Epithelial cell of esophagus (primary cell): ENCODE data around the gene ZDHHC14.
A peak's percentile ranks its signal among the peaks of the same experiment; 100 is the strongest.
"Not testable (repeated sequence)": the region's sequence is repeated elsewhere in the genome, so short reads cannot be mapped to it uniquely, and the experiment has no call there.

Experiments used
- DNase-seq: peaks from one replicate; pipeline ENCODE4 v3.0.0; 2010; ENCODE audit warnings: low read depth
- H3K4me3 ChIP-seq: 2 replicates; pipeline ENCODE4 v1.5.1; 2011; ENCODE audit warnings: mild to moderate bottlenecking, low read length, control low read depth
- TF ChIP-seq, protein P1 (sequence below): IDR thresholded peaks from 2 replicates; pipeline ENCODE4 v1.5.1; 2011; ENCODE audit warnings: low read depth, mild to moderate bottlenecking, low read length, control low read depth, inconsistent platforms; ENCODE audit not compliant: insufficient read depth; ENCODE audit errors: missing control alignments

The ZDHHC14 gene

DNA sequence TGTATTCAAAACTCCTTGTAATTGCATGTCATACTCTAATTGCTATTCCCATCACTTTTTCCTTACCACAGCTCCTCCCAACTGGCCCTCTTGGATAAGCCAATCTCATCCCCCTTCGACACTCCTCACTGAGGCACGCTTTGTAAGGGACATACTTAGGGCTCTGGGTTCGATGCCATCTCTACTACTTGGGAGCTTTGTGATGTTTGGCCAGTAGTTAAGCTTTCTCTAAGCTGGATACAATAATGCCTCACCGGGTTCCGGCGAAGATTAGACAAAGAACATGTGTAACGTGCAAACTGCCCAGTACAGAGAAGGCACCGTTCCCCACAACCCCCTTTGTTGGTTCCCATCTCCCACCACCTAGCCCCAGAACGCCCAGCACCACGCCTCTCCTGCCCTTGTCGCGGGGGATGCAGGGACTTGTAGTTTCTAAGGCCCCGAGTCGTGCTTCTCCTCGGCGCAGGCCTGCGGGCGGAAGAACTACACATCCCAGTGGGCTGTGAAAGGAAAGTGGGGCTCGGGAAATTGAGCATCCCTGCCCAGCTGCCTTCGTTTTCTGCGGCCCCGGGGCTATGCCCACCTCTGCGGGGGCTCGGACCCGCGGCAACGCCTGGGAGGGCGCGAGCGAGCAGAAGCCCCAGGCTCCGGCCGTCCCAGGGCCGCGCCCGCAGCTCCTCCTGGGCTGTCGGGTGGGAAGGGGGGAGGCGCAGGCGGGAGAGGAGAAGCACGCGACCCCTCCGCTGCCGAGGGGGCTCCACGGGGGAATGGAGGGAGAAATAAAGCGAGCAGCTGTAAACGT is 1.1 kb upstream of the ZDHHC14 start:
- H3K4me3 ChIP-seq: peak overlapping the region; percentile 78
- peak; percentile 92 for DNase-seq
- TF ChIP-seq, protein P1, sequence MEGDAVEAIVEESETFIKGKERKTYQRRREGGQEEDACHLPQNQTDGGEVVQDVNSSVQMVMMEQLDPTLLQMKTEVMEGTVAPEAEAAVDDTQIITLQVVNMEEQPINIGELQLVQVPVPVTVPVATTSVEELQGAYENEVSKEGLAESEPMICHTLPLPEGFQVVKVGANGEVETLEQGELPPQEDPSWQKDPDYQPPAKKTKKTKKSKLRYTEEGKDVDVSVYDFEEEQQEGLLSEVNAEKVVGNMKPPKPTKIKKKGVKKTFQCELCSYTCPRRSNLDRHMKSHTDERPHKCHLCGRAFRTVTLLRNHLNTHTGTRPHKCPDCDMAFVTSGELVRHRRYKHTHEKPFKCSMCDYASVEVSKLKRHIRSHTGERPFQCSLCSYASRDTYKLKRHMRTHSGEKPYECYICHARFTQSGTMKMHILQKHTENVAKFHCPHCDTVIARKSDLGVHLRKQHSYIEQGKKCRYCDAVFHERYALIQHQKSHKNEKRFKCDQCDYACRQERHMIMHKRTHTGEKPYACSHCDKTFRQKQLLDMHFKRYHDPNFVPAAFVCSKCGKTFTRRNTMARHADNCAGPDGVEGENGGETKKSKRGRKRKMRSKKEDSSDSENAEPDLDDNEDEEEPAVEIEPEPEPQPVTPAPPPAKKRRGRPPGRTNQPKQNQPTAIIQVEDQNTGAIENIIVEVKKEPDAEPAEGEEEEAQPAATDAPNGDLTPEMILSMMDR: no peak

DNA sequence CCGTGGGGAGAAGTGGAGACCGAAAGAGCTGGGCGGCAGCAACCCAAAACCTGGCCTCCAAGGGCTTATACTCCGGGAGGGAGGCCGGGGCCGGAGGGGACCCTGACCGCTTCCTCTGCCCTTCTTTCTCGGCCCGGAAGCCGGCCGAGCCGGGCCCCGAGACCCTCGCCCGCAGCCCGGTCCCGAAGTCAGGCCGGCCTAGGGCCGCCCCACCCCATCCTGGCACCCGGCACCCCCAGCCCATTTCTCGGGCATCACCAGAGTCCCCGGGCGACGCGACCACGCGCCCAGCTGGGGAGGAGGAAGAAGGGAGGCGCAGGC is 572 bp upstream of the ZDHHC14 start:
- TF ChIP-seq, protein P1: no peak
- peak overlapping the region; percentile 78 for H3K4me3 ChIP-seq
- DNase-seq: no peak

- peak; percentile 57 for DNase-seq
- TF ChIP-seq, protein P1: no peak
- H3K4me3 ChIP-seq: peak overlapping the region; percentile 78
Observed at GRCh38 chr6:157381631-157382621, 936 bp downstream of the ZDHHC14 start.

DNA sequence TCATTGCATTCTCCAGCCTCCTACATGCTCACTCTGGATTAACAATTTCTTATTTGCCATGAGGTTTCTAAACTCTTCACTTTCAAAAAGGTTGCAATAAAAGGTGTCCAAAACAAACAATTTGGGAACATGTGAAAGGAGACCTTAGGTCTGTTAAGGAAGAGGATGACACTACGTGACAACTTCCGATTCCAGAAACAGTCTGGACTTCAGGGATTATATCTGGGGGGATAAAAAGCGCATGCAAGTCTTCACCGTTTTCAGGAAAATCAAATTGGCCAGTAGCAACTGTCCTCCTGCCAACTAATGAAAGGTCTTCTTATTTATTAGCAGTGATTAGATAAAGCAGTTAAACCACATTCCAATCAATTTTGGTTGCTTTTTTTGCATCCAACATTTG is 1.8 kb downstream of the ZDHHC14 start:
- DNase-seq: no peak
- TF ChIP-seq, protein P1: no peak
- H3K4me3 ChIP-seq: peak overlapping the region; percentile 78

DNA sequence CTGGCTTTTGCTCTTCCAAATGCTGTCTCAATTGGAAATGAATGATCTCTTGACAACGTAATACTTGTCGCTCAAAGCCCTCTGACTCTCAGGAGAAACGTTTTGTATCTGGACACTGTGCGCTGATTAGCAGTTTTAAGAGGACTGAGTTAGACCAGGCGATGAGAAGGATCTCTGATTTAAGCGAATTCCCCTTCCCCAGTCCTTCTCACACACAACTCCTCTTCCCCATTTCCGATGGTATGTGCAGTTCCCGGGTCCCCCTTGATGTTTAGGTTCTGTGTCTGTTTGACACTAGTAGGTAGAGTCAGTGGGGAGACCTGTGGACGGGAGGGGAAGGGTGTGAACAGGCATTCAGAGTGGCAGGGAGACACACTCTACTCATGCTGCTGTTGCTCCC is 2.5 kb downstream of the ZDHHC14 start:
- TF ChIP-seq, protein P1: no peak
- no peak for DNase-seq
- H3K4me3 ChIP-seq: no peak overlapping the region

GRCh38 chr6:157384962-157385361 is 4.0 kb downstream of the ZDHHC14 start:
- not testable (repeated sequence) for H3K4me3 ChIP-seq, DNase-seq

- peak; percentile 8 for DNase-seq
- TF ChIP-seq, protein P1: no peak
- H3K4me3 ChIP-seq: no peak overlapping the region
Observed at GRCh38 chr6:157385482-157385881, 4.5 kb downstream of the ZDHHC14 start.
